Renal pelvis (tissue), 4 donors: Measurements from ENCODE around the gene UBE2F. TPM values are rescaled to one million over a fixed set of nuclear protein-coding genes. Genes with fewer than 3 reads are reported as not detected.
"Not testable (repeated sequence)": the region's sequence is repeated elsewhere in the genome, so short reads cannot be mapped to it uniquely, and the experiment has no call there.

Source experiments
- DNase-seq: peaks from one replicate; pipeline ENCODE4 v3.0.0-alpha.2; 2013
- polyA plus RNA-seq, 3 donors: library from polyadenylated mRNA; unstranded; fragments of 120-200 nt; gene quantifications; one replicate each; pipeline ENCODE4 v1.2.1, GENCODE V29; 2013; ENCODE audit not compliant: insufficient read length in 3 of 3

UBE2F gene
- polyA plus RNA-seq, 3 donors, result 40.5 to 43.6 (median 42.1) TPM

DNA sequence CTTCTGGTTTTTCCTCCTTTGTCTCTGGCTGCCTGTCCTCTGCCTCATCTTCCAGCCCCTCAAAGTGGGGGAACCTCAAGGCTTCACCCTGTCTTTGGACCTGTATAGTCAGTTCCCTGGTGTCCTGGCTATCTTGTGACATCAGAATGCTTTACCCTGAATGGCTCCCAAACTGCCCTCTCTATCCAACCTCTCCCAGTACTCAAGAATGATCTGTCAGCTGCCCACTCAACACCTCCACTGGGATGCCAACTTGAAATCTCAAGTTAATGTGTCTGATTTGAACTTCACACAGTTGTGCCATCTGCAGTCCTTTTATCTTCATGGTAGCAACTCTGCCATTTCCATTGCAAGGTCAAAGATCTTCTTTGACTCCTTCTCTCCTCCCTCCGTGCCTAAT is 43.8 kb downstream of the UBE2F start:
- no peak for DNase-seq

DNA sequence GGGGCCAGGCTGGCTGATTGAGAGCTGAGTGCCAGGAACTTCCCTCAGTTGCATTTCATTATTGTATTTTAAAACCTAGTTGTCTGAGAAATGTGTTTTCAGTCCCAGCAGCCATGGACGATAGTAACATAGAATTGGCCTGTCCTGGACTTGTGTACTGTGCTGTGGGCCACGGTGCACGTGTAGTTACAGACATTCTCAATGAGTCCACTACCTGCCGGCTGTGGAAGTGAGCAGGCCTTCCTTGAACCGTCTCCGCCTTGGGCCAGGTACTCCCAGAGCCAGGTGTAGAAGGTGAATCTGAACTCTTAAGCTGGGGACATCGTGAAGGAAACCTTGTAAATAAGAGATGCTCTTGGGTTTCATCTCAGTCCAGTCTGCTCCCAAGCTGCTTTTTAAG is 47.0 kb downstream of the UBE2F start:
- no peak for DNase-seq

DNA sequence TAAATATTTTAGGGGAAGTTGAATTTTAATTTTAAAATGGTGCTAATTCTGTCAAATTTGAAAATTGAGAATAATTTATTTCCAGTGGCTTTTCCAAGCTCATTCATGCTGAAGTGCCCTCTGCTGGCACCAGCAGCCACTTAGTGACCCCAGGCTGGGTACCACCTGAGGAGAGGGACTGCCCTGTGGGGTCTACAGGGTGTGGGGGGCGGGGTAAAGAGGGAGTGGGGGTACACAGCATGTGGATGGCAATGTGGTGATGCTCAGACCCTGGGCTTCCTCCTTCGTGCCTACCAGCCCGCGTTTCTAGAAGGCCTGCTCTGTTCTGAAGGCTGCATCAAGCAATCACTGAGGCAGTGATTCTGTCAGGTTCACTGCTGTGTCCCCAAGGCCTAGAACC is 48.9 kb downstream of the UBE2F start:
- no peak for DNase-seq

DNA sequence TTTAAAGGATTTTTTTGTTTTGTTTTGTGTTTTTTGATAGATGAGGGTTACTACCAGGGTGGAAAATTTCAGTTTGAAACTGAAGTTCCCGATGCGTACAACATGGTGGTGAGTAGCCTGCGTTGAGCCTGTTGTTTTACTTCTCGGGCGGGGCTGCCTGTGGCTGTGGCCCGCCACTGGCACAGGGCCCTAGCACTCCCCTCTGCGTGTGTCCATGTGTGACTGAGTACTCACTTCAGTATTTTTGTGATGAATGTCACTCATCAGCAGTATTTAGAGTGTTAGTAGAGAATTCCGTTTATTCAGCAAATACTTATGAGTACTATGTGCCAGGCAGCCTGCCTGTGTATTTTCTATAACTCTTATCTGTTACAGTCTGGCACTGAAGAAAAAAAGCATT is 49.7 kb downstream of the UBE2F start:
- DNase-seq, result no peak

DNA sequence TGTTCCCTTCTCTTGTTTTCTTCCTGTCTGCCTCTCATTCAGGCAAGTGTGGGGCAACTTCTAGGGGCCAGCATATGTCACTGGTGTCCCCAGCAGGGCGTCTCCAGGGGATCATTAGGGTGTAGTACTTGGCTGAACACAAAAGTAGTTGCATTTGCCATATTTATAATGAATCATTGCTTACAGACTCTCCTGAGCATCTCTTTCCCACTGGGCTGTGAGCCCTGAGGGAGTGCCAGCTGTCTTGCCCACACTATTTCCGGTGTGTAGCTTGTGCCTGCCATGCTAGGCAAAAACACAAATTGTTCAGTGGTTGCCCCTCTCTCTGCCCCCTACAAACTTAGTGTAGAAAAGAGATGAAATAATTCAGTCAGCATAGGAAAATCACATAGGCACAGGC is 53.1 kb downstream of the UBE2F start:
- no peak for DNase-seq

DNA sequence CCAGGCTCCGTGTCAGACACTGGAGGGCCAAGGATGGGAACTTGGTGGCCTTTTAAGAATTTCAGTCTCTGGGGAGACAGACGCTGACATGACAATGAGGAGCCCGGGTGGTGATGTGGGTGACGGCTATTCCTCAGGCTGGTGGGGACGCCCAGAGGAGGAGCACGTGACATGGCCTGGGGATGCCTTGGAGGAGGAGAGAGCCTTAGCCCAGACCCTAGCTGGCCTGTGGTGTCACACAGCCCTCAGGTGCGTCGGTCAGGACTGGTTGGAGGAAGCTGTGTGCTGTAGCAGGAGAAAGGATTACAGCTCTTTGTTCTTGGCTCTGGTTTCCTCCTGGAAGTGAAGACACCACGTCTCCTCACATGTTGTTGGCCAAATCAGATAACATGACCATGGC is 54.0 kb downstream of the UBE2F start:
- DNase-seq, result no peak

DNA sequence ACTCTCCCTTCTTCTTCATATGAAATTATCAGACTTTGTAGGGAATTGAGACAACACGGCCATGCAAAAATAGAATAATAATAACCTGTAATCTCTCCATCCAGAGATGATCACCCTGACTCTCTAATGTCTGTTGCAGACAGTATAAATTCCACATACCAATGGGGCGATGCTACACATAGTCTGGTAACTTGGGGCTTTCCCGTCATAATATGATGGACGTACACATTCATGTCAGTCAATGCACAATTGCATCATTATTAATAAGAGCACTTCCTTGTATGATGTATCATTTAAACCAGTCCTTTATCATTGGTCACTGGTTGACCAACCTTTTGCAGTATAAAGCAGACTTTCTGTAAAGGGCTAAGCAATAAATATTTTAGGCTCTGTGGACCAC is 54.5 kb downstream of the UBE2F start:
- DNase-seq, result no peak

DNA sequence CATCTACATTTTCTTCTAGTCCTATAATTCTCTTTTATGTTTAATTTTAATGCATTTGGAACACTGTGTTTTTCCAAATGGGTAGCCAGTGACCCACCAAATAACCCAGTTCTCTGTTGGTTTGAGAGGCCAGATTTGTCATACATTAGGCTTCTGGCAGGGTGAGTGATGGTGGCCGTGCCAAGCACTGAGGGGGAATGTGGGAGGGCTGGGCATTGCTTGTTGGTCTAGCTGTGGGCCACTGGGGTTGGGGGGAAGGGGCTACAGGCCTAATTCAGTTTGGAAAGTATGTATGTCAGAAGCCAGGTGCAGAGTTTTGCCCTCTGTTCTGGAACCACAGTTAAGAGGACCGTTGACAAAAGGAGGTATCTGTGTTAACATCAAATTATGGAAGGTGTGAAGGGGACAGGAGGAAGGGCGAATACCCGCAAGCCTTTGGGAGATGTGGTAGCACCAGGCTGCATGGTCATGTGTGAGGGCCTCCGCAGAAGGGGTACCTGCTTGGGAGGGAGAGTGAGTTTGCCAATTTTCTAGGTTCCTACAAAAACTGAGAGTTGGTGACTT is 55.9 kb downstream of the UBE2F start:
- DNase-seq, result no peak

DNA sequence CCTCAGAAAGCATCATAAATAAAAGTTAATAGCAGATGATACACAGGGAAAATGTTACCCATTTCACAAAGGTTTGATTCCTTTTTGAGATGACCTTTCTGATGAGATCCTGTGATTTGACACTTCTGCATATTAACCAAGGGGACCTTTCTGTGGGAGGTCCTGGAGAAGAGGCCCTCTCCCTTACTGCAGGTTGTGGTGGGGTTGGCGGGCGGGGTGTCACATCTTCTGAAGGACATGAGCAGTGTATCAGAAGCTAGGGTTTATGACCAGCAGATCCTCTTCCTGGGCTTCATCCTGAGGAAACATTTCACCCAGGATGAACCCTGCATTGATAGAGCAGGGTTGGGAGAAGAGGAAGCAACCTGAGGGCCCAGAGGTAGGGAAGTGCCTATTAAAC is 56.8 kb downstream of the UBE2F start:
- no peak for DNase-seq

DNA sequence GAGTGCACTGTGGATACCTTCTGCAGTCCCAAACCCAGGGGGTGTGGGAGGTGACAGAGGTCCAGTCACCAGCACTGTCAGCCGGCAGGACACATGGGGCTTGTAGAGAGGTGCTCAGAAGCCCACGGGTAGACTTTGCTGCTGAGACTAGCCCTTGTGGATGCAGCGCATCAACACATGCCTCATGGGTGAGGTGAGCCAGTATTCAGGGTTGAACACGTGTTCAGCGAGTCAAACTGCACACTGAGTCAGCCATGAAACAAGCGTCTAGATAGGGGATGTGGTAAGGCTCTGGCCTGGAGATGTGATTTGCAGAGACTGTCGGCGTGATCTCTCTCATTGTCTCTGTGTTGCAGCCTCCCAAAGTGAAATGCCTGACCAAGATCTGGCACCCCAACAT is 58.2 kb downstream of the UBE2F start:
- no peak for DNase-seq

DNA sequence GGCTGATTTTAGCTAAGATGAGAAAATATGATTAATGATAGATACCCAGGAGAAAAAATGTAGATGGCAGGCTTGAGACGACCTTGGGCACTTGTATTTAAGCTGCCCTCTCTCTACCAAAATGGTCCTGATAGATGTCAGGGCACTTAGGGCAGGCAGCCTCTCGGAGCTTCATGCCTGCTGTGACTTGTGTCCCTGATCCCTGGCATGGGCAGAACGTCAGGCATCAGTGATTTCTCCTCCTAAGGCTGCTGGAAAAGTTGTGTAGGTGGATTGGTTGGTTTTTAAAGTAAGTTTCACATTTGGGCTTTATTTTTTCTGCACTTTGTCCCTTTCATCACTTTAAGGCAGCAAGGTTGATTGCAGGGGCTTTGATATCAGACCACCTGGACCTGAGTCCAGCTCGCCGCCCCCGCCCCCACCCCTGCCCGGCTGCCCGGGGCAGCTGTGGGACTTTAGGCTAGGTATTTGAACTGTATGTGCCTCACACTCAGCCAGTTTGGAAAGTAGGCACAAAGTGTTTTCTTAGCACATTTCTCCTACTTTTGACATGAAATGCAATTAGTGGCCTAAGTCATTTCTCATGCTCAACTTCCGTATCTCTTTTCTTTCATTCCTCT is 59.0 kb downstream of the UBE2F start:
- no peak for DNase-seq

DNA sequence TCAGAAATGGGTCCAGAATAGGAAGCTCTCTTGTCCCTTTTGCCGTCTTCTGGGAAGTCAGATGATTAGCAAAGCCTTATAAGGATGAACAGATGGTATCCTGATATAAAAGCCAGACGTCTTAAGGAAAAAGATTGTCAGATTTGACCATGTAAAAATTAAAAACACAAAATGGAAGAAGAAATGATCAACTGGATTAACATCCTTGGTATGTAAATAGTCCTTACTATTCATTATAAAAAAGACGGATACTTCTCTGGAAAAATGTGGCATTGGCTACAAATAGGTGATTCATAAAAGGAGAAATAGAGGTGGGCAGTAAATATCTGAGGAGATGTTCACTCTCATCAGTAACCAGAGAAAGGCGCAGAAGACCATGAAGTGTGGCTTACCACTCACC is 60.2 kb downstream of the UBE2F start:
- no peak for DNase-seq

DNA sequence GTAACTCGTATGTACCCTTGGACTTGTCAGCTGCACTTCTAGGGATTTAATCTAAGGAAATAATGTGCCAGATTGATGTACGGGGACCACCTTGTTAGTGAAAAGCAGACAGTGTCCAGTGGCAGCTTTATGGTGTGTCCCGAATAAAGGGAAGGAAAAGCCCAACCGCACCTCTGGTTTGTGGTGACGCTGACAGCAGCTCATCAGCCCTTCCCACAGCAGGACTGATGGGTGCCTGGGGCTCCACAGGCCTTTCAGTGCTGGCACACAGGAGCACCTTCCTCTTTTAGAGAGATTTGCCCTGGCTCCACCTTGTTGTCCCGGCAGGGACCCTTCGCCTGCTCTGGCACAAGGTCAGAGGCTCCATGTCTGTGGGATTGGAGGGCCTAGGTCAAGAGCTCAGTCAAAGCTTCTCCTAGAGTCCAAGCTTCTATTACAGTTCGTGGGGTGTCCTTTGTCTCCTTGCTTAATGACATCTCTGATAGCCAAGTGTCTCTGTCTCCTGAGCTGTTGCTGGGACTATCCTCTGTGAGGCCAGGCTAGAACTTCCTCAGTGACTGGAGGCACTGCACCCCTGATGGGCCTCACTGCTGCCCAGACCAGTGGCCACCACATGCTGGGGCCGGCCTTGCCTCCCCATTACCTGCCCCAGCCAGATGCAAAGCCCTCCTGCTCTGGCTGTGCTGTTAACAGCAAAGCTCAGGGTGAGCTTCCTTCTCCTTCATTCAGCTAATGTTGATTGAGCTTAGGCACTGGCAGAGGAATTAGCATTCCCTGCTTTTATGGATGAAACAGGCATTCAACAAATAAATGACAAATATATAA is 61.0 kb downstream of the UBE2F start:
- no peak for DNase-seq

DNA sequence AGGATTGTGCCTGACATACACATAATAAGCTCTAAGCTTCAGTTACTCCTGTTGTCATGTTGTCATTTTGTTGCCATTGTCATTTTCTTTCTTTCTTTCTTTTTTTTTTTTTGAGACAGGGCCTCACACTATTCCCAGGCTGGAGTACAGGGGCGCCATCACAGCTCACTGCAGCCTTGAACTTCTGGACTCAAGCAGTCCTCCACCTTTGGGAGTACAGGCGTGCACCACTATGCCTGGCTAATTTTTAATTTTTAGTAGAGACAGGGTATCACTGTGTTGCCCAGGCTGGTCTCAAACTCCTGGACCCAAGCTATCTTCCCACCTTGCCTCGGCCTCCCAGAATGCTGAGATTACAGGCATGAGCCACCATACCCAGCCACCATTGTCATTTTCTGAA is 63.0 kb downstream of the UBE2F start:
- DNase-seq, result no peak

DNA sequence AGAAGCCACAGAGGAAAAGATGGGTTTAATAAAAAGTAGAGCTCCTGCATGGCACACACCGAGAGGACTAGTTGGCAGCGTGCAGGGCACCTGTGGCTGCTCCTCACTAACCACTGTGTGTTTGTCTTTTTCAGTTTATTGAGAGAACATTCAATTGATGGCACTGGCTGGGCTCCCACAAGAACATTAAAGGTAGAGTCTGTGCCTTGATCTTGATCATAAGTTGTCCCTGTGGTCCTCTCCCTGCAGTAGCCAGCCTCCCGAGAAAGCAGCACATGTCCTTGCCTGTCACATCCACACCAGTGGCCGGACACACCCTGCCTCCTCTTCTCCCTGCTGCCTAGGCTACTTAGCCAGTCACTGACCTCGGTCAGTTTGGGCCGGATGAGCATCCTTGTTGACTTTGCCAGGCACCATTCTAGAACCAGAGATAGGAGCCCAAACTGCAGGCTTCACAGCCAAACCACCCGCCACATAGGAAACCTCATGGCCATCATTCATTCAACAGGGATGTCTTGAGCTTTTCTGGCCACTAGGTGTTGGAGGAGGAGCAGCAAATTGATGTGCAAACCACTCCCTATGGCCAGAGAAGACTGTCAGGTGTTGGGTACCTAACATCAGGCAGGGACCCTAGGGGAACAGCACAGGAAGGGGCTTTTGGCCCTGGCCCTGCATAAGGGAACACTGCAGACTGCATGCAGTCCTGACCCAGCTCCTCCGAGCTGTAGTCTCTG is 63.8 kb downstream of the UBE2F start:
- DNase-seq, result no peak

DNA sequence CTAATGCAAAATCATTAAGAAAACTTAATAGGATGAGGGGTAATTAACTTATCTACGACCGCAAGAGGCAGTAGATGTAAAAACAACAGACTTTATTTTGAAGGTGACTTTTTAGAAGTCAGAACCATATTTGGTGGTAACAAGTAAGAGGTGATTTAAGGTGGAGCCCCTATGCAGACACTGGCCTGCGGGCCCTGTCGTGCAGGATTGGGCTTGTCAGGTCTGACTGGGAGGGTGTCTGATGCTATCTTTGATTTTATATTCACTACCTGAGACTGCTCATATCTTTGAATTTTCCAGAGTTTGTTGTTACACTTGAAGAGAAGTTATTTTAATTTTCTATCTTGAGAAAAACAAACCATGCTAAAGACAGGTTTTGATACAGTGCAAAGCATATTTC is 64.9 kb downstream of the UBE2F start:
- DNase-seq, result no peak

DNA sequence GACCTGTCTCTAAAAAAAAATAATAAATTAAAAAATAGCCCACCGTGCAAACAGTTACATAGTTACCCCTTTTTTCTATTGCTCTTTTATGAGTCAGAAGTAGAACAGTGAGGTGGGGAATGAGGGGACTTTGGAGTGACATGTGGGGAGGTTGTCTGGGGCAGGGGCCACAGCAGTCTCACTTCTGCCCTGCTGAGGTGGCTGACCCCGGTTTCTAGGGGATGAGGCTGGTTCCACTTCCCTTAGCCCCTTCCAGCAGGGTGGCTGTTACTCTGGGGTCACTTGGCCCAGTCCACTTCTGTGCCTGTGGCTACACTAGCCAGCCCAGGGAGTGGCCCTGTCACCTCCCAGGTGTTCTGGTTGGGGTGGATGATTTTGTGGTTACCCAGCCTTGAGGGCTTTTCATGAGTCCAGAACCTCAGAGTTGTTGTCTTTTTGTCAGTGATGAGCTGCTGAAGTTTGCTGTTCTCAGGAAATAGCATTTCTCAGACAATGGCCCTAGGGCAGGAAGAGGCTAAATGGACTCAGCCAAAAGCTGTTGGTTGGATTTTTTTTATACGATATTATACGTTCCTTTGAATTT is 66.0 kb downstream of the UBE2F start:
- DNase-seq, result no peak

DNA sequence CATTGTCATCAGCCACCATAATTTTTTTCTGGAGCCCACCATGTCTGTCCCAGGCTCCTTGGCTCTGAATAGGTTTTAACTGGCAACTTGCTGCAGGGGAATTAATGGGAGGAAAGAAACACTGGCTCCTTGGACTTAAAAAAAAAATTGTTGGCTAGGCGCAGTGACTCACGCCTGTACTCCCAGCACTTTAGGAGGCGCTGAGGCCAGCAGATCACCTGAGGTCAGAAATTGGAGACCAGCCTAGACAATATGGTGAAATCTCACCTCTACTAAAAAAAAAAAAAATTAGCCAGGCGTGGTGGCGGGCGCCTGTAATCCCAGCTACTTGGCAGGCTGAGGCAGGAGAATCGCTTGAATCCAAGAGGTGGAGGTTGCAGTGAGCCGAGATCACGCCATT is 67.2 kb downstream of the UBE2F start:
- DNase-seq, result not testable (repeated sequence)

DNA sequence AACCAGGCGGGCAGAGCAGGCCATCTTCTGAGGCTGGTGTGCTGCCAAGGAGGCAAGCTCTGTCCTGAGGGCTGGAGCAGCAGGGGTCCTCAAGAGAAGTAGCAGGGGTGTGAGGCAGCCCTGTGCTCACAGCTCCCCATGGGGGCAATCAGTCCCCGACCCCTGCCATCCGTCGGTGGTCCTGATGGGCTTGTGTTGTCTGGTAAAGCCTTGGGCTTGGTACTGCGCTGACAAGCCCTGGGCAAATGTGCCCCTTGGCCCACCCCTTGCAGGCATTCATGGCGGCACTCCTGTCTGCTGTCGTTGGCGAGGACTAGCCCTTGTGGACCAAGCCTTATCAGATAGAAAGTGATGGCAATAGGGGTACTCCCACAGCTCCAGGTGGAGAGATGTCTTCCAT is 71.4 kb downstream of the UBE2F start:
- DNase-seq, result no peak

DNA sequence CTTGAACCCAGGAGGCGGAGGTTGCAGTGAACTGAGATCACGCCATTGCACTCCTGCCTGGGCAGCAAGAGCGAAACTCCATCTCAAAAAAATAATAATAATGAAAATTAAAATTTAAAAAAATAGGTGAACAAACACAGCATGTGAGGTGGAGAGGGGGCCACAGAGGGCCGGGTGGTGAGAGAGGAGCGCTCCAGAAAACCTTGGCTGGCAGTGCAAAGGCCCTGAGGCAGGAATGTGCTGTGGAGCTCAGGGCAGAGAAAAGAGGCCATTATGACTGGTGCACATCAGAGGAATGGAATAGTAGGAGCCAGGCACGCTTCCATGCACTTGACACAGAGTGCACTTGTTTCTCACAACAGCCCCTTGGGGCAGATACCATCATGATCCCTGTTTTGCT is 72.3 kb downstream of the UBE2F start:
- DNase-seq, result no peak

DNA sequence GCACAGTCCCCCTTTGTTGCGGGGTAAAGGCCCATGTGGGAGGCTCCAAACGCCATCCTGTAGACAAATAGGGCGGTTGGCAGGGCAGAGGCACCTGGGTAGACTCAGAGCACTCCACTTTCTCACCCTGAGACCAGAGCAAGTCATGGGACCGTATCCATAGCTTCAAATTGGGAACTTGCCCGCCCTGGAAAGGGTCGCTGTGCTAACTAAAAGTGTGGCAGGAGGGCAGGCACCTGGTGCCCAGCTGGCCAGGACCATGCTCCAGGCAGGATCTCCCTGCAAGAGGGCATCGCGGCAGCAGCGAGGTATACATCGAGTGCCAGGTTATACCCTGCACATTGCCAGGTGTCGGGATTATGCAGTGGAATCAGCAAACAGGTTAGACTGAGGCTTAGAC is 73.2 kb downstream of the UBE2F start:
- DNase-seq, result no peak

DNA sequence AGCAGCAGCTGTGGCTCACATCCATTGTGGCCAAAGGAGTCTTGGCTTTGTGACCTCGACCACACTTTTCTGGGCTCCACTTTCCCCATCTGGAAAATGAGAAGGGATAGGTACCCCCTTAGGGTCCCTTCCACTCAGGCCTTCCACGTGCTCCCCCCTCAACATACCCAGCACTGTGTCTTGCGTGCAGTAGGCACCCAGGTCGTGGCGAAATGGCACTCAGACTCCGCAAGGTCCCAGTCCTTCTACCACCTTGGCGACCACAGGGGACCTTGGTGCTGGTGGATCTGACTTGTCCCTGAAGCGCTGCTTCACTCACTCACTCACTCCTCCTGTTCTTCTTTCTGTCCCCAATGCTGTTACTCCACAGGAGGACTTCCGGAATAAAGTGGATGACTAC is 74.1 kb downstream of the UBE2F start:
- DNase-seq, result no peak

DNA sequence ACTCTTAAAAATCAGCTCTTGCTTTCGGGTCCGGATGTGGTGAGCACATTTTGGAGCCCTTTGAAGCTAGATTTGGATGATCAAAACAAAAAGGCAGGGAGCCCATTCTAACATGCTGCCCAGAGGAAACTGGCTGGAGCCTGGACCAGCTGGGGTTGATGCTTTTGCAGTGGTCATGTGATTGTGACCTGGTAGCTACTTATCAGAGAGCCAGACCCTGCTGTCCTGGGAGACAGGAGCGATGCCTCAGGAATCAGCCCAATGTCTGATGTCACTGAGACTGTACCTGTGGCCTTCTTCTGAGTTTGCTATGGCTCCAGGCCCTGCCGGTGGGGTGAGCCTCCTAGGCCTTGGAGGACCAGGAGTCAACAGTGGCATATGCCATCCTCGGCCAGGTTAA is 75.3 kb downstream of the UBE2F start:
- no peak for DNase-seq
